D721Med (cell line): ENCODE results near the gene PPP2R2D.
"Not testable (repeated sequence)": the region's sequence is repeated elsewhere in the genome, so short reads cannot be mapped to it uniquely, and the experiment has no call there.

ENCODE experiments used
- DNase-seq: peaks from one replicate; pipeline ENCODE4 v3.0.0; 2011; ENCODE audit warnings: low spot score; ENCODE audit not compliant: insufficient read length
- FAIRE-seq: peaks from 2 replicates; lab custom pipeline; 2011; peaks lifted over from hg19 to GRCh38; lab: Jason Lieb, UNC
- TF ChIP-seq, protein P1 (sequence below): IDR thresholded peaks from 2 replicates; pipeline ENCODE4 v1.5.1; 2012; ENCODE audit warnings: mild to moderate bottlenecking, control low read depth; ENCODE audit not compliant: insufficient read depth; ENCODE audit errors: missing control alignments

PPP2R2D gene

DNA sequence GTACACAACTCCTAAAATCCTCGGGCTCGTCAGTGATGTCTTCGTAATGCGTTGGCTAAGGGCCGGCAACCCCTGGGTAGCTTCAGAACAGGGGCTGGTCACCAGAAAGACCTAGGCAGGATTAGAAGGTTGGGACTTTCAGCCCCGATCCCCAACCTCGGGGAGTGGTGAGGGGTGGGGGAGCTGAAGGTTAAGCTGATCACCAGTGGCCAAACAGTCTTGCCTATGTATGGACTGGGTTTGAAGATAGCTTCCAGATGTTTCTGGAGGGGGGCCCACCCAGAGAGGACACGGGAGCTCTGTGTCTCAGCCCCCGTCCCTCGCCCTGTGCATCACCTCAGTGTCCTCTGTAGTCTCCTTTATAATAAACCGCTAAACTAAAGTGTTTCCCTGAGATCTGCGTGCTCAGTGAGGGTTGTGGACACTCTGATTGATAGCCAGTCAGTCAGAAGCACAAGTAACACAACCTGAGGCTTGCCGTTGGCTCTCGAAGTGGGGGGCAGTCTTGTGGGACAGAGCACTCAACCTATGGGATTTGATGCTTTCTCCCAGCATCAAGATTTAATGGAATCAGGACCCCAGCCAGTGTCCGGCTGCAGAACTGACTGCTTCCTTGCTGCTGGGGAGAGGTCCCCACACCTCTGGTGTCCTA, 10.0 kb downstream of the PPP2R2D start:
- no peak for FAIRE-seq

DNA sequence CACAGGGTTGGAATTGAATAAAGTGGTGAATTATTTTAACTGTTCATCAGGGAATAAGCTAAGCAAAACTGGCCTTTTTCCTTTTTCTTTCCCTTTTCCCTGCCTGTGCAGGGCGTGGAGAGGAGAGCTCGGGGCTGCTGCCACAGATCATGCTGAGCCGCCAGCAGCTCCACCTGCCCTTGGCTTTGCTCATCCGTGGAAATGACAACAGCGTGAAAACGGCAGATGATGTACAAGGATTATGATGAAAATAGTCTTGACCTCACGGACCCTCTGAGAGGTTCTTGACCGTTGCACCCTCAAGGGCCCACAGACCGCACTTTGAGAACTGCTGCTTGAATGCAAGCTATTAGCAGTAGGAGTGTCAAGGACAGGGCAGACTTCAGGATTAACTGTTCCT, 10.6 kb downstream of the PPP2R2D start:
- FAIRE-seq (no peak), DNase-seq (no peak)
- TF ChIP-seq, protein P1, sequence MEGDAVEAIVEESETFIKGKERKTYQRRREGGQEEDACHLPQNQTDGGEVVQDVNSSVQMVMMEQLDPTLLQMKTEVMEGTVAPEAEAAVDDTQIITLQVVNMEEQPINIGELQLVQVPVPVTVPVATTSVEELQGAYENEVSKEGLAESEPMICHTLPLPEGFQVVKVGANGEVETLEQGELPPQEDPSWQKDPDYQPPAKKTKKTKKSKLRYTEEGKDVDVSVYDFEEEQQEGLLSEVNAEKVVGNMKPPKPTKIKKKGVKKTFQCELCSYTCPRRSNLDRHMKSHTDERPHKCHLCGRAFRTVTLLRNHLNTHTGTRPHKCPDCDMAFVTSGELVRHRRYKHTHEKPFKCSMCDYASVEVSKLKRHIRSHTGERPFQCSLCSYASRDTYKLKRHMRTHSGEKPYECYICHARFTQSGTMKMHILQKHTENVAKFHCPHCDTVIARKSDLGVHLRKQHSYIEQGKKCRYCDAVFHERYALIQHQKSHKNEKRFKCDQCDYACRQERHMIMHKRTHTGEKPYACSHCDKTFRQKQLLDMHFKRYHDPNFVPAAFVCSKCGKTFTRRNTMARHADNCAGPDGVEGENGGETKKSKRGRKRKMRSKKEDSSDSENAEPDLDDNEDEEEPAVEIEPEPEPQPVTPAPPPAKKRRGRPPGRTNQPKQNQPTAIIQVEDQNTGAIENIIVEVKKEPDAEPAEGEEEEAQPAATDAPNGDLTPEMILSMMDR = no peak

More for the DNA sequence above, 10.0 kb downstream of the PPP2R2D start:
- TF ChIP-seq, protein P1 = no peak
- DNase-seq = no peak

DNA sequence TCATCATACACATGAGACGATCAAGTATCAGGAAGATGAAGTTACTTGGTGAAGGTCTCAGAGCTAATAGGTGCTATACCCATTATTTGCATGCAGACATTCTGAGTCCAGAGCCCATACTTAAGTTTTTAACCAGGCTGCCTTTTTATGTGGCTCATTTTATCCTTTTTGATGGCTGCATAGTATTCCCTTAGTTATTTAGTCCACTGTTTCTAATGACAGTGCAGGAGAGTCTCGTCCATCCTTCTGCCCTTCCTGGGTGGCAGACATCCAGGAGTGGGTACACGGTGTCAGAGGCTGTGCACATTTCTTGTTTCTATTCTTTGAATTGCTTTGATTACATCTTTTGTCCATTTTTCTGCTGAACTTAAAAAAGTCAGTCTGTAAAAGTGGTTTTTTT, 11.8 kb downstream of the PPP2R2D start:
- TF ChIP-seq, protein P1 = no peak
- FAIRE-seq (no peak), DNase-seq (no peak)

DNA sequence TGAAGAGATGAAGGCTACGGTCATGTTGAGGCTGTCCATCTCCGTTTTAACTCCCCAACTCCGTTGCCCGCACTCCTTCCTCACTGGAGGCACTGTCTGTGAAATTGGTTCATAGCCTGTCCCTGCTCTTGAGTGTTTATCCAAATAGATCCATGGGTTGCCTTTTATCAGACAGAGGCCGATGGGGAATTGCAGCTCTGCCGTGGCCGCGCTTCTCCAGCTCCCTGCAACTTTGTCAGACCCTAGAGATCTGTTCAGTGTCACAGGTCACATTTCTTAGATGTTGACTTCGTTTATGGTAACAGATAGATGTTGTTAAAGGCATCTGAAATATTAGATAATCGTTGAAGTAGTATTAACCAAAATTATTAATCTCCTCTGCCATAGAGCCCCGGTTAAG, 14.7 kb downstream of the PPP2R2D start:
- DNase-seq = no peak
- TF ChIP-seq, protein P1 = no peak
- FAIRE-seq = no peak

DNA sequence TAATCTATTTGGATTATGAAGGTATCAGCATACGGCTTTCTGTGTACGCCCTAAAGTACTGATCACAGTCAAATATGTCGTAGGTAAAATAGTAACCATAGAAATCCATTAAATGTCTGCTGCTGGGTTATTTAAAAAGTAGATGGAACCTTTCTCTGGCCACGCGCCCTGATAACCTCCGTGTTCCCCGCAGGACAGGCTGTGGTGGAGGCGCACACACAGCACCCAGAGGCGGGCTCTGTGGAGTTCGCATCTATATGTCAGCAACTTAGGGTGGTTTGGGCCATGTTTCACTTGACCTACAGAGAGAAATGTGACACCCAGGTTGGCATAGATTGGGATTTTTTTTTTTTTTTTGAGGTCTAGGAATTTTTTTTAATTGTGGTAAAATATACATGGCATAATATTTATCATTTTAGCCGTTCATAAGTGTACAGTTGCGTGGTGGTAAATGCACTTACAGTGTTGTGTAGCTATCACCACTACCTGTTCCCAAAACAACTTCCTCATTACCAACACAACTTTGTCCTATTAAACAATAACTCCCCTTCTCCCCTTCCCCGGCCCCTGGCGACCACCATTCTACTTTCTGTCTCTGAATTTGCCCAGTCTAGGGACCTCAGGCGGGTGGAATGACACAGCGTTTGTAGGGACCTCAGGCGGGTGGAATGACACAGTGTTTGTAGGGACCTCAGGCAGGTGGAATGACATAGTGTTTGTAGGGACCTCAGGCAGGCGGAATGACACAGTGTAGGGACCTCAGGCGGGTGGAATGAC, 15.4 kb downstream of the PPP2R2D start:
- DNase-seq (no peak), FAIRE-seq (no peak)

DNA sequence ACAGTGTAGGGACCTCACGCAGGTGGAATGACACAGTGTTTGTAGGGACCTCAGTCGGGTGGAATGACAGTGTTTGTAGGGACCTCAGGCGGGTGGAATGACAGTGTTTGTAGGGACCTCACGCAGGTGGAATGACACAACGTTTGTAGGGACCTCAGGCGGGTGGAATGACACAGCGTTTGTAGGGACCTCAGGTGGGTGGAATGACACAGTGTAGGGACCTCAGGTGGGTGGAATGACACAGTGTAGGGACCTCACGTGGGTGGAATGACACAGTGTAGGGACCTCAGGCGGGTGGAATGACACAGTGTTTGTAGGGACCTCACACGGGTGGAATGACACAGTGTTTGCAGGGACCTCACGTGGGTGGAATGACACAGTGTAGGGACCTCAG, 16.0 kb downstream of the PPP2R2D start:
- FAIRE-seq, DNase-seq: not testable (repeated sequence)

More for the DNA sequence above, 15.4 kb downstream of the PPP2R2D start:
- TF ChIP-seq, protein P1 = no peak

DNA sequence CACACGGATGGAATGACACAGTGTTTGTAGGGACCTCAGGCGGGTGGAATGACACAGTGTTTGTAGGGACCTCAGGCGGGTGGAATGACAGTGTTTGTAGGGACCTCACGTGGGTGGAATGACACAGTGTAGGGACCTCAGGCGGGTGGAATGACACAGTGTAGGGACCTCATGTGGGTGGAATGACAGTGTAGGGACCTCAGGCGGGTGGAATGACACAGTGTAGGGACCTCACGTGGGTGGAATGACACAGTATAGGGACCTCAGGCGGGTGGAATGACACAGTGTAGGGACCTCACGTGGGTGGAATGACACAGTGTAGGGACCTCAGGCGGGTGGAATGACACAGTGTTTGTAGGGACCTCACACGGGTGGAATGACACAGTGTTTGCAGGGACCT, 16.7 kb downstream of the PPP2R2D start:
- FAIRE-seq, DNase-seq: not testable (repeated sequence)

DNA sequence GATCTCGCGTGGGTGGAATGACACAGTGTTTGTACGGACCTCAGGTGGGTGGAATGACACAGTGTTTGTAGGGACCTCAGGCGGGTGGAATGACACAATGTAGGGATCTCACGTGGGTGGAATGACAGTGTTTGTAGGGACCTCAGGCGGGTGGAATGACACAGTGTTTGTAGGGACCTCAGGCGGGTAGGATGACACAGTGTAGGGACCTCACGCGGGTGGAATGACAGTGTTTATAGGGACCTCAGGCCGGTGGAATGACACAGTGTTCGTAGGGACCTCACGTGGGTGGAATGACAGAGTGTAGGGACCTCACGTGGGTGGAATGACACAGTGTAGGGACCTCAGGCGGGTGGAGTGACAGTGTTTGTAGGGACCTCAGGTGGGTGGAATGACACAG, 18.7 kb downstream of the PPP2R2D start:
- not testable (repeated sequence) for DNase-seq, FAIRE-seq

DNA sequence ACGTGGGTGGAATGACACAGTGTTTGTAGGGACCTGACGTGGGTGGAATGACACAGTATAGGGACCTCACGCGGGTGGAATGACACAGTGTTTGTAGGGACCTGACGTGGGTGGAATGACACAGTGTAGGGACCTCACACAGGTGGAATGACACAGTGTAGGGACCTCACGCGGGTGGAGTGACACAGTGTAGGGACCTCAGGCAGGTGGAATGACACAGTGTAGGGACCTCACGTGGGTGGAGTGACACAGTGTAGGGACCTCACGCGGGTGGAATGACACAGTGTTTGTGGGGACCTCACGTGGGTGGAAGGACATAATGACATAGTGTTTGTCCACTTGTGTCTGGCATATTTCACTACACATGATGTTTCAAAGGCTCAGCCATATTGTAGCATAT, 19.3 kb downstream of the PPP2R2D start:
- no peak for DNase-seq
- FAIRE-seq = no peak
- TF ChIP-seq, protein P1 = no peak
